Neuron (in vitro differentiated cells): ENCODE data around the gene TFB1M.

ENCODE experiments used
- H2AFZ ChIP-seq: one replicate; pipeline ENCODE4 v1.6.1; 2013; ENCODE audit warnings: low read depth, mild to moderate bottlenecking, inconsistent platforms, low read length, moderate library complexity
- H3K27me3 ChIP-seq: one replicate; pipeline ENCODE4 v1.6.1; 2013; ENCODE audit warnings: low read length; ENCODE audit not compliant: insufficient read depth
- H3K36me3 ChIP-seq: one replicate; pipeline ENCODE4 v1.6.1; 2013; ENCODE audit warnings: low read length; ENCODE audit not compliant: insufficient read depth
- H3K4me1 ChIP-seq: one replicate; pipeline ENCODE4 v1.6.1; 2013; ENCODE audit warnings: low read length; ENCODE audit not compliant: insufficient read depth
- H3K4me3 ChIP-seq: 2 replicates; pipeline ENCODE4 v1.5.1; 2013; ENCODE audit warnings: mild to moderate bottlenecking, low read length, moderate library complexity
- H3K9me3 ChIP-seq: one replicate; pipeline ENCODE4 v1.6.1; 2013; ENCODE audit warnings: low read length

TFB1M gene

DNA sequence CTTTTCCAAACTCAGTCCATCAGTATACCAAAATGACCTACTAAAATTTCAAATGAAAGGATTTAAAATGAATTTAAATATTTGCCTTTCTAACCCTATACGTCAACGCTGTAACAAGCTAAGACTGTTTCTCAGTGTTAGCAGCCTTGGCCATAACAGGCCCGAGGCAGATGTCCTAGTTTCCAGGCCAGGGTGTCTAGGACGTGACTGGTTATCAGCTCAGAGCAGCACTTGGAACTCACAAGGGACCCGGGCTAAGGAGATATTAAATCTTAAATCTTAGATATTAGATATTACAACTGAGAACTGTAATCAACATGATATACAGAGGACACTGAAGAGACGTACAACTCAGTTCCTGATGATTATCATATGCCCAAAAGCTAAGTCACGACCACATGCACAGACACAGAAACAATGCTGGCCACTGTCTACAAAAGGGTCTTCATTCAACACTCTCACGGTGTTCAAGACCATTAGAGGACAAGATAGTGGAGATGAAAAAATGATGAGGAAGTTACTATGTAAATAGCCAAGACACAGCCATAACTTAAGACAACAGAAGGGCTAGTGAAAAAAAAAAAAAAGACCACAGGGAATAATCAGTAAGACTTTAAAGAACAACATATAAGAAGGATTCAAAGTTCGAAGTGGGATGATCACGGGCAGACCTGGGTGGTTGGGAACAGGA is 50.8 kb downstream of the TFB1M start, which contains the start of gene CLDN20:
TSS of gene CLDN20 (plus strand) at position 641 of the 691 bp plus-strand sequence. CDS start 11,707 bp downstream, outside the sequence.
- H3K27me3 ChIP-seq = no peaks in the 10 kb centered on the region
- H2AFZ ChIP-seq = no peak within 1 kb of the TSS
- H3K36me3 ChIP-seq = peaks cover 17% of the 10 kb centered on the region
- H3K4me3 ChIP-seq = no peak within 1 kb of the TSS
- peaks cover 14% of the 10 kb centered on the region for H3K4me1 ChIP-seq
- no peaks in the 10 kb centered on the region for H3K9me3 ChIP-seq

DNA sequence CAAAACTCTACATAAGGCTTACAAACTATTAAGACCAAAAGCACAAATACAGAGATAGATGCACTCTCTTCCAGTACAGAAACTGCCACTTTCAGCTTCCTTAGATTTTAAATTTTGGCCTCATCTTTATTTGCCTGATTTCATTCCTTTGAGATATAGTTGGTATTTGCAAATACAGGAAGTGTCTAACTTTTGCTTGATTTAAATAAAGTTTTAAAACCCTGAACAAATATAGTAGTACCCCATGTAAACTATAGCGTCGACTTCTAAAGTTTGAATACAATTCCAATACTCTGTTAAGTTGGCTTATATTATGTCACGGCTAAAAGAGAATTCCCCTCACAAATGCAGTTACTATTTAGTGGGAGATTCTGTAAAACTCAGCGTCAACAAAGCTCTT is 51.6 kb downstream of the TFB1M start:
- Histone ChIP-seq H3K4me3 (no peak overlapping the region), H3K4me1 (peaks cover 14% of the 10 kb centered on the region), H3K27me3 (no peaks in the 10 kb centered on the region), H3K9me3 (no peaks in the 10 kb centered on the region), H2AFZ (no peak overlapping the region), H3K36me3 (peaks cover 26% of the 10 kb centered on the region)

DNA sequence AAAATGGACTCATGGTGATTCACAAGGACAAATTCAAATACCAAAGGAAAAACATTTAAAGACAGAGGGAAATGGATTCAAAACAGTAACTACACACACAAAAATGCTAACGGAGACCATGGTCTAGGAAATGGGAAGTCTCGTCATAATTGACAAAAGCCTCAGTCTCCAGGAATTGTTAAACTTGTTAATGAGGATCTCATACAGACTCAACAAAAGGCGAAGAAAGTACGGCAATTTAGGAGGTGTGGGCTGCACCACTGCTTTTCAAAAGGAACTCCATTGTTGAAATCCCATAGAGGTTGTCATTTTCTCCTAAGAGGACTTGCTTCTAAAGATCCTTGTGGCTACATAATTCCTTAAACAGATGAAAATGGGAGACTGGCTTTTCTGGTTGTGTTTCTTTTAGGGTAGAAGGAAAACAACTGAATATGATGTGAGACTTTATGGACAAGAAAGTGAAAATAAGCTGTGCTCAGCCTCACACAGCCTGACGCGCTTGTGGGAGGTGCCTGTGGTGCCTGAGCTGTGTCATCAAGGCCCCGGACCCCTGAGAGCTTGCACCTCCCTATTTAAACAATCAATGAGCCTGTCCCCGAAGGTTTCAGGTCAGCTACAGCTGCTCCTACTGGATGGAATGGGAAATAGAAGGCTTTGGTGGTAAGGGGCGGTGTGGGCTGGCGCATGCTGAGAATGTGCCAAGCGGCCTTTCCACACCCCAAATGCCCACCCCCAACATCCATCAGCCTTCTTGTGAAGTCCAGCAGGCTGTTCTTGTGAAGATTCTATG is 53.0 kb downstream of the TFB1M start:
- Histone ChIP-seq H3K4me1 (peaks cover 14% of the 10 kb centered on the region), H3K4me3 (no peak overlapping the region), H3K27me3 (no peaks in the 10 kb centered on the region), H3K9me3 (no peaks in the 10 kb centered on the region), H2AFZ (no peak overlapping the region), H3K36me3 (peaks cover 38% of the 10 kb centered on the region)

DNA sequence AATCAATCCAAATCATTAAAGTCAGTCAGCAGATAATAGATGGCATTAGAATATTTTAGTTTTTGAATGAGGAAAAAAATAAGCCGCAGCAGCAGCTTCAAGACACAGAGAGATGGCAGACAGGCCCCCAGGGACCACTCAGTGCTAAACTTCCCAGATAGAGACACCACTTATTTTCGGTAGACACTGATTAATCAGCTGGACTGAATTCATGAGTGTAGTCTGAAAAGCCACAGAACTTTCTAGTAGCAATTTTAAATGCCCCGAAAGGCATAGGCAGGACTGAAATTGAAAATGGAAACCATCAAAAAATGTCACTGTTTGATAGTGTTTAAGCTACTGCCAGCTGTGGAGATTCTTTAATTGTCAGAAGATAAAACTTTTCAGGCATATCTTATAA is 53.6 kb downstream of the TFB1M start:
- H2AFZ ChIP-seq = no peak overlapping the region
- no peaks in the 10 kb centered on the region for H3K27me3 ChIP-seq
- no peak overlapping the region for H3K4me3 ChIP-seq
- H3K36me3 ChIP-seq = peaks cover 42% of the 10 kb centered on the region
- H3K9me3 ChIP-seq = no peaks in the 10 kb centered on the region
- peaks cover 14% of the 10 kb centered on the region for H3K4me1 ChIP-seq

DNA sequence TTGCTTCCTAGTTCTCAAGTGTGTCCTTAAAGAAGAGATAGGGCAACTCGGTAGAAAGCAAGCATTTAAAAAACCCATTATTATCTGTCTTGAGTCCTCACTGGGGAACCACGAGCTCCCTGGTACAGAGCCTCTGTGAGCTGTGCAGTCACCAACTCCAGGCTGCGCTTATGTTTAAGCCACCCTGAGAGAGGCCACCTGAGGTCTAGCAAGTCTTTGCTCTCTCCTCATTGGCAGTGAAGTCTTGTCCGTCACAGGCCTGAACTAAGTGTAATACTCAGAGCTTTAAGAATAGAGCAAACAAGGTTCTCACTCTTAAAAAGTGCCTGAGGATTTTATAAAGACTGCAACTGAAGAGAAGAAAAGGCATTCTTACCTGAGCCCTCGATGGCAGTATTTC is 54.4 kb downstream of the TFB1M start:
- no peaks in the 10 kb centered on the region for H3K9me3 ChIP-seq
- H3K4me3 ChIP-seq = no peak overlapping the region
- H3K27me3 ChIP-seq = no peaks in the 10 kb centered on the region
- peaks cover 14% of the 10 kb centered on the region for H3K4me1 ChIP-seq
- peaks cover 50% of the 10 kb centered on the region for H3K36me3 ChIP-seq
- no peak overlapping the region for H2AFZ ChIP-seq

DNA sequence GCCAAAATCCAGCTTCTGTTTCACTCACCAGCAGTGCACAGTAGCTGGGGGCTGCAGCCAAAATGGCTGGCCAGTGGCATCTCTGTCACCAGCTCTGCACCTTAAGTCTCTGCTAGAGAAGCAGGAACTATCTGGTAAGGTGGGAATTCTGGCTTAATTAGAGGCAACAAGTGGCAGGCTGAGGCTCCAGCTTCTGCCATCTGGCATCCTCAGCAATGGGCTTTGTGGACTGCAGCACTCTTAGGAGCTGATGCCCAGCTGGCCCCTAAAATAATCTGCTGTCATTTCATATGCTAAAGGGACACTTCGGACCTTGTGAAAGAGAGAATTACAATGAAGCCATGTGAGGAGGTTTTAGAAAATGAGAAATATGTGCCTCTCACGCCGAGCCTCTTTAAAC is 55.1 kb downstream of the TFB1M start:
- H3K27me3 ChIP-seq = no peaks in the 10 kb centered on the region
- no peak overlapping the region for H3K4me3 ChIP-seq
- peaks cover 57% of the 10 kb centered on the region for H3K36me3 ChIP-seq
- H2AFZ ChIP-seq = no peak overlapping the region
- no peaks in the 10 kb centered on the region for H3K9me3 ChIP-seq
- peaks cover 14% of the 10 kb centered on the region for H3K4me1 ChIP-seq

DNA sequence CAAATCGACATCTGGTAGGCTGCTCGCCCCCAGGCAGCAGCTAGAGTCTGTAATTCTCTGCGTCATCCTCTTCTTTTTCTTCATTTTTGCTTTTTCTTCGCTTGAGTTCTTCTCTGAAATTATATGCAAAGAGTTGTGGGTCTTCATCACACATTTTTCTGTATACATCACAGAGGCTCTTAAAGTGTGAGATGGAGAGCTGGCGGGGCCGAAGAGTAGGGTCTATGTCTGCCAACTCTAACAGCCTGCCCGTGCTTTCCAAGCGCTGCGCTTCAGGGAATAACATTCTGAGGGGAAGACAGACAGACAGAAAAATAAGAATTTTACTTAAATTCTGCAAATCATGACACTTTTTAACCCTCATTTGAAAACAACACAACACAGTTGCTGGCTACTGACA is 56.5 kb downstream of the TFB1M start:
- peaks cover 7% of the 10 kb centered on the region for H3K4me1 ChIP-seq

DNA sequence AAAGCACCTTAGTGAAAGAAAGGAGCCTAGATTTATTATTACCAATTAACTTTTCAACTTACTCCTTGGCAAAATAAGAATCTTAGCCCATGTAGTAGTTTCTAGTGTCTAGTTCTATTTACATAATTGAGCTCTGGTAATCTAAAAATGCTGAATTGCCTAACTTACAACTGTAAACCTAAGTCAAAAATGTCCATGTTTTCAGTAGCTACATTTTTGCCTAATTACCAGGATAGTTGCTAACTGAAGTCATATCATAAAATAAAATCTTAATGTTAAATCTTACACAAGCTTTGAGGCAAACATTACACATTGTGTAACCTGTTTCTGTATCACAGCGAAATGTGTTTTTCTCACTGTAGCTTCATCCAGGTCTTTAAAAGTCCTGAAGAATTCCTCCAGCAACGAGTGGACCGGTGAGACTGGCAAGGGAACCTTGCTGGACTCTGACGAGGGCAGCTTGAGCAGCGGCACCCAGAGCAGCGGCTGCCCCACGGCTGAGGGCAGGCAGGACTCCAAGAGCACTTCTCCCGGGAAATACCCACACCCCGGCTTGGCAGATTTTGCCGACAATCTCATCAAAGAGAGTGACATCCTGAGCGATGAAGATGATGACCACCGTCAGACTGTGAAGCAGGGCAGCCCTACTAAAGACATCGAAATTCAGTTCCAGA is 58.0 kb downstream of the TFB1M start:
- peaks cover 85% of the 10 kb centered on the region for H3K36me3 ChIP-seq
- H3K27me3 ChIP-seq = no peaks in the 10 kb centered on the region
- H2AFZ ChIP-seq = no peak overlapping the region
- H3K4me1 ChIP-seq = peaks cover 2% of the 10 kb centered on the region
- H3K4me3 ChIP-seq = no peak overlapping the region
- no peaks in the 10 kb centered on the region for H3K9me3 ChIP-seq

More for the DNA sequence above, 56.5 kb downstream of the TFB1M start:
- Histone ChIP-seq H3K36me3 (peaks cover 70% of the 10 kb centered on the region), H2AFZ (no peak overlapping the region), H3K9me3 (no peaks in the 10 kb centered on the region), H3K4me3 (no peak overlapping the region), H3K27me3 (no peaks in the 10 kb centered on the region)

DNA sequence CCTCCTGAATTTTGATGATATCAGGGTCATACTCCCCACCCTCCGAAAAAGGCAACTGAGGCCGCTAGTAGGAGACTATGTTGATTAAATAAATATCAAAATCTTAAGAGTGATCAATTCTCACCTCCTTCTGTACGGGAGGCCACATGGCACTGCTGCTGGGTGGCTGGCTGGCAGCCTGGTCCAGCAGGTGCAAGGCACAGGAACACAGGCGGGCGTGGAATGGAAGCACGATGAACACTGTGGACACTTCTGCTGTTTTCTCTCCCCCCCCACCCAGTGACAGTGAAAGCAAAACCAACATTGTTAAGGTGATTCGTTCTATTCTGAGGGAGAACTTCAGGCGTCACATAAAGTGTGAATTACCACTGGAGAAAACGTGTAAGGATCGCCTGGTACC is 60.1 kb downstream of the TFB1M start:
- no peak overlapping the region for H2AFZ ChIP-seq
- peaks cover 93% of the 10 kb centered on the region for H3K36me3 ChIP-seq
- no peaks in the 10 kb centered on the region for H3K4me1 ChIP-seq
- H3K9me3 ChIP-seq = no peaks in the 10 kb centered on the region
- H3K4me3 ChIP-seq = no peak overlapping the region
- H3K27me3 ChIP-seq = no peaks in the 10 kb centered on the region

DNA sequence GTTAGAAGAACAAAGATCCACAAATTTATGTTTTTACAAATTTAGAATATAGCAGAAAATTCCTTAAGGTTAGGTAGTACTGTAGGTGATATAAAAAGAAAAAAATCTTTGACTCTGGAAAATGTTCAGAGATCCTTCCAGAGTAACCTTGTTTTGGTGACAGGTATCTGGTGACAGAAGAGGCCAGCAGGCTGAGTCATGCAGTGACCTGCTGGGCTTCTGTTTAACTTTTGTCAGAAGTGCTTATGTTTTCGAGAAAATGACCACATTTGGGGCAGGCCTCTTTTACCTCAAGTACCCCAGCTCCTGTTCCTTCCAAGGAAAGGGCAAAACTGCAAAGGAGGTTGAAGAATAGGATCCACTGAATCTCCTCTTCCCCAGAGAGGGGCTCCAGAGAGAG is 60.9 kb downstream of the TFB1M start:
- H3K27me3 ChIP-seq = no peaks in the 10 kb centered on the region
- no peak overlapping the region for H3K4me3 ChIP-seq
- H3K4me1 ChIP-seq = no peaks in the 10 kb centered on the region
- peaks cover 91% of the 10 kb centered on the region for H3K36me3 ChIP-seq
- no peaks in the 10 kb centered on the region for H3K9me3 ChIP-seq
- no peak overlapping the region for H2AFZ ChIP-seq

DNA sequence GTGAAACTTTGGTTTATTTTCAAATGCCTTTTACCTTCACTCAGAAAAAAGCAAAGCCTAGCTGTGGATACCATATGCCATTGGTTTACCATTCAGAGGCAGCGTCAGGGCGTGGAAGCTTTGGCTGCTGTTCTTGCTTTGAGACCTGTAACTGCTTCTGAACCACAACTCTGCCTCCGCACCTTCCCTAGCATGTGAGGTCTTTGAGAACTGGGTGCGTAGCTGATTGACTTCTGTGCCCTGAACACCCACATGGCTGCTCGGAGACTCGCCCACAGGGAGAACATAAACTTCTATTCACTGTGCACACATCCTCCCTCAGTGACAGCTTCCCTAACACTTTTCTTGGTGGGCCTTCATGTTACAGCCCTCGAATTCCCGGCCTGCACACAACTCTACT is 61.7 kb downstream of the TFB1M start:
- Histone ChIP-seq H3K9me3 (no peaks in the 10 kb centered on the region), H3K4me1 (no peaks in the 10 kb centered on the region), H3K36me3 (peaks cover 90% of the 10 kb centered on the region), H3K27me3 (no peaks in the 10 kb centered on the region), H3K4me3 (no peak overlapping the region), H2AFZ (no peak overlapping the region)

DNA sequence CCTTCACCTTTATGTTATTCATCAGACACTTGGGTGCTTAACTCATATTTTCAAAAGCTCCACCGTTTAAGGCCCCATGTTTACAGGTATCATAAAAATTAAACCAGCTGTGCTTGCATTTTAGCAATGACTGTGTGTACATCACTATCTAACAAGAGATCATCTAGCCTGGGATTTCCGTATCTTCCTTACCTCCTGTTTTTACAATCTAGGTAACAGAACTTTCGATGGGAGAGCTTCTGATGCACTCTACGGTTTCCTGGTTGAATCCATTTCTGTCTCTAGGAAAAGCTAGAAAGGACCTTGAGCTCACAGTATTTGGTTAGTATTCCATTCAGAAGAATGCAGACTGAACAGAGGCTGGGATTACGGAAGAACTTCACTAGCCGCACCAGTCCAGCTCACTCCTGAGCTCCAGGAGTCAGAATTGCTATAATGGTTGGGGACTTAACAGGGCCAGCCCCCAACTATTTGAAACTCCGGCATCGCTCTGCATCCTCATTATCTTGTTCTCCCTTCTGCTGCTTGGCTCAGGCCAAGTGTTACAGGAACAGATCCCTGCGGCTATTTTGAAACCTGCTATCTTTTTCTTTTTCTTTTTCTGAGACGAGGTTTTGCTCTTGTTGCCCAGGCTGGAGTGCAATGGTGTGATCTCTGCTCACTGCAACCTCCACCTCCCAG is 63.4 kb downstream of the TFB1M start:
- Histone ChIP-seq H2AFZ (no peak overlapping the region), H3K36me3 (peaks cover 85% of the 10 kb centered on the region), H3K27me3 (no peaks in the 10 kb centered on the region), H3K4me1 (no peaks in the 10 kb centered on the region), H3K4me3 (no peak overlapping the region), H3K9me3 (no peaks in the 10 kb centered on the region)
